HUES6 (cell line): ENCODE measurements around the gene TMEM267.
A peak's percentile ranks its signal among the peaks of the same experiment; 100 is the strongest.
"Not testable (repeated sequence)": the region's sequence is repeated elsewhere in the genome, so short reads cannot be mapped to it uniquely, and the experiment has no call there.

Experiments
- H3K27ac ChIP-seq: 2 replicates; pipeline ENCODE4 v1.7.0; 2013; ENCODE audit warnings: low read depth, mild to moderate bottlenecking, low read length, inconsistent platforms
- H3K27me3 ChIP-seq: 2 replicates; pipeline ENCODE4 v1.6.1; 2013; ENCODE audit warnings: low read length; ENCODE audit not compliant: control insufficient read depth, insufficient read depth
- H3K36me3 ChIP-seq: 2 replicates; pipeline ENCODE4 v1.6.1; 2013; ENCODE audit warnings: low read length; ENCODE audit not compliant: control insufficient read depth, insufficient read depth
- H3K4me1 ChIP-seq: 2 replicates; pipeline ENCODE4 v1.6.1; 2013; ENCODE audit warnings: low read length; ENCODE audit not compliant: control insufficient read depth, insufficient read depth
- H3K4me3 ChIP-seq: 2 replicates; pipeline ENCODE4 v1.5.1; 2013; ENCODE audit warnings: low read depth, low read length
- H3K9ac ChIP-seq: one replicate; pipeline ENCODE4 v1.6.1; 2013; ENCODE audit warnings: mild to moderate bottlenecking, low read length
- H3K9me3 ChIP-seq: 2 replicates; pipeline ENCODE4 v1.6.1; 2013; ENCODE audit warnings: low read depth, low read length; ENCODE audit not compliant: control insufficient read depth, insufficient read depth

TMEM267 gene

DNA sequence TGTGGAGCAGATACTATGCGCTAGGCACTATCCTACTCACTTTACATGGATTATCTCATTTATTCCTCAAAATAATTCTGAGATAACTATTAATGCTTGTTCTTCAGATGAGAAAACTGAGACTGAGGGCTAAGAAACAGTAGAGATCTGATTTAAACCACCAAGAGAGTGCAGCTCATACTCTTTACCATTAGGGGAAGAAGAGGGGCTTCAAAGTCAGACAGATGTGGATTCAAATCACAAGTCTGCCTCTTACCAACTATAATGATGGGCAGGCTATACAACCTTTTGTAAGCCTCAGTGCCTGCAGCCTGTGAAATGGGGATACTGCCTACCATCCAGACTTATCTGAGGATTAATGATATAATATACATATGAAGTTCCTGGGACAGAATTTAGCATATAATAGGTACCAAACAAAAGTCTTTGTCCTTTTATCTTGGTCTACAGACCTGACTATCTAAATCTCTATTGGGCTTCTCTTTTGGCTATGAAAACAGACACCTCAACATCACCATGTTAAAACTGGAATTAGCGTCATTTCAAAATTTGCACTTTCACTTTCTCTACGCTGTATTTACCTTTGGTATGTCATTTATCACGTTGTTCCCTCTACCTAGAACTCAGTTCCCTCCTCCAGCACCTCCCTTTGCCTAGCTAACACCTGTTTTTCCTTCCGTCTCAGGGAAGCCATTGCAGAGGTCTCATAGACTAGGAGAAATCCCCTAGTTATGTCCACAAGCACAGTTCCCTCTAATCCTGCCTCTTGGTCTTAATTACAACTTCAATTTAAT lies 13.8 kb upstream of the TMEM267 start:
- no peak overlapping the region for H3K27ac ChIP-seq
- no peaks in the 10 kb centered on the region for H3K9me3 ChIP-seq
- H3K4me1 ChIP-seq, result no peaks in the 10 kb centered on the region
- peaks cover 13% of the 10 kb centered on the region; the same call in 1 of the 2 replicates for H3K36me3 ChIP-seq
- no peak overlapping the region for H3K4me3 ChIP-seq
- no peak overlapping the region for H3K9ac ChIP-seq
- no peaks in the 10 kb centered on the region for H3K27me3 ChIP-seq

DNA sequence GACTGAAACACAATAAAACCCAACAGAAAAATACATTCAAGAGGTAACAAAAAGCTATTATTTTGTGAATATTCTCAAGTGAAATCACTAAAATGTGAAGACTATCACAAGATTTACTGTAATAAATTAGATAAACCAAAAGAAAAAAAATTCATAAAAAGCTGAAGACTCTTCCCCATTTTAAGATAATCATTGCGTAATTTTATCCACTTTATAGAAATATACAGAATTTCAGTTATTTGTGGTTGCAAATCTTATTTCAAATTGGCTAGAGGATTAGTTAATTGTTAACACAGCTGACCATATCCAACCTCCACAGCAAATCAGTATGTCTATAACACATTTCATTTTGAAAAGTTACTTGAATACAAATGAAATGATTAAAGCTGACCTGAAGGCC lies 7.7 kb upstream of the TMEM267 start:
- Histone ChIP-seq H3K9me3 (no peaks in the 10 kb centered on the region), H3K4me3 (no peak overlapping the region), H3K27me3 (no peaks in the 10 kb centered on the region), H3K36me3 (peaks cover 40% of the 10 kb centered on the region), H3K4me1 (no peaks in the 10 kb centered on the region), H3K27ac (no peak overlapping the region), H3K9ac (no peak overlapping the region)

DNA sequence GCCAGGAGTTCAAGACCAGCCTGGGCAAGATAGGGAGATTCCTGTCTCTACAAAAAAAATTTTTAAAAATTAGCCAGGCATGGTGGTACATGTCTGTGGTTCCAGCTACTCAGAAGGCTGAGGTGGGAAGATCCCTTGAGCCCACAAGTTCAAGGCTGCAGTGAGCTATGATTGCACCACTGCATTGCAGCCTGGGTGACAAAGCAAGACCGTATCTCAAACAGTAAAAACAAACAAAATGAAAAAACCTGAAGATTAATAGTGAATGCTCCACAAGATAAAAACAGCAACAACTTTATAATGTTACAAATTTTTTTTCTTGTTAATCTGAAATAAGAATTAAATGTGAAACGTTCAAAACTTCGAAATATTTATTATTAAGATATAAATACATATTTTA lies 2.7 kb upstream of the TMEM267 start:
- Histone ChIP-seq H3K4me1 (peaks cover 10% of the 10 kb centered on the region), H3K4me3 (no peak overlapping the region), H3K27ac (no peak overlapping the region), H3K9me3 (no peaks in the 10 kb centered on the region), H3K9ac (no peak overlapping the region), H3K36me3 (peaks cover 31% of the 10 kb centered on the region), H3K27me3 (no peaks in the 10 kb centered on the region)

DNA sequence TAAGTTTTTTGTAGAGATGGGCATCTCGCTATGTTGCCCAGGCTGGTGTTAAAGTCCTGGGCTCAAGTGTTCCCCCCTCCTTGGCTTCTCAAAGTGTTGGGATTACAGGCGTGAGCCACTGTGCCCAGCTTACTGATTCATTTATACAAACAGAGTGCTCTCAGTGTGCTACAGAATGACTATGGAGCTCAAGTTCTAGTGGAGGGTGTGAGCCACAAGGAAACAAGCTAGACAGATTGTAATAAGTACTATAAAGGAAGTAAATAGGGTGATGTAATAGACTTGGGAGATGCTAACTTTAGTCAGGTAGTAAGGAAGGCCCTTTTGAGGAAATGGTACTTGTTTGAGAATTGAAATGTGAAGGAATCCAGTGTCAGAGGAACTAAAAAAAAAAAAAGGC lies 1.7 kb upstream of the TMEM267 start:
- Histone ChIP-seq H3K9ac (no peak overlapping the region), H3K4me3 (no peak overlapping the region), H3K27ac (no peak overlapping the region), H3K27me3 (no peaks in the 10 kb centered on the region), H3K36me3 (peaks cover 27% of the 10 kb centered on the region), H3K9me3 (no peaks in the 10 kb centered on the region), H3K4me1 (peaks cover 10% of the 10 kb centered on the region)

DNA sequence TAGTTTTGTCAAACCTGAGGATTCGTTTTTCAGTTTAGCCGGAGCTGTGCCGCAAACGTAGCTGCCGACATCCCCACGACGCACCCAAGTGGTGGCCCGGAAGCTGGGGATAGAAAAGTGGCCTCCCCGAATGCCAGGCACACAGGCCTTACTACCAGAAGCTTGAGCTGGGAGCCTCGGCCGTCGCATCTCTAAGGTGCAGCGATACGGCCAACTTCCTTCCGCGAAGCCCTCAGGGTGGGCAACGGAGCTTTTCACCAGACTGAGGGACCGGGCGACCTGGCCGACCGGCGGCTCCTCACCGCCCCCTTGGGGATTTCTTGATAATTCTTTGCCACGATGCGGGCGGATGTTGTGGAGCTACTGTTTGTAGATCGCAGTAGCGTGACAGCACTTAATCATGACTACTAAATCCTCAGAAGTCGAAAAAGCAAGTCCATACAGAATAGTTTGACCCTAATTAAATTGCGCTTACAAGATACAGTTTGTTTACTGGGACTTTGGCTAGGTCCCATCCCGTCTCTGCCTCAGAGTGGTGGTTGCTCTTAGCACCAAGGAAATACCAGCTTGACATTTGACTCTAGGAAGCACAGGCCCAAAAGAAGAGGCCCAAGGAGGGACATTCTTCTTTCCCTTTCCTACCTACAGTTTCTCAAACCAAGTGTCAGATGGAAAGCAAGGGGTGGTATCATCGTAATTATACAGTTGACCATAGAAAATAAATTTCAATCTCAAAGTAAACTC lies 613 bp upstream of the TMEM267 start:
- Histone ChIP-seq H3K36me3 (peaks cover 17% of the 10 kb centered on the region), H3K27me3 (no peaks in the 10 kb centered on the region), H3K9me3 (no peaks in the 10 kb centered on the region), H3K4me3 (peak overlapping the region; percentile 95), H3K27ac (peak overlapping the region; percentile 89), H3K9ac (peak overlapping the region; percentile 97), H3K4me1 (peaks cover 10% of the 10 kb centered on the region)

DNA sequence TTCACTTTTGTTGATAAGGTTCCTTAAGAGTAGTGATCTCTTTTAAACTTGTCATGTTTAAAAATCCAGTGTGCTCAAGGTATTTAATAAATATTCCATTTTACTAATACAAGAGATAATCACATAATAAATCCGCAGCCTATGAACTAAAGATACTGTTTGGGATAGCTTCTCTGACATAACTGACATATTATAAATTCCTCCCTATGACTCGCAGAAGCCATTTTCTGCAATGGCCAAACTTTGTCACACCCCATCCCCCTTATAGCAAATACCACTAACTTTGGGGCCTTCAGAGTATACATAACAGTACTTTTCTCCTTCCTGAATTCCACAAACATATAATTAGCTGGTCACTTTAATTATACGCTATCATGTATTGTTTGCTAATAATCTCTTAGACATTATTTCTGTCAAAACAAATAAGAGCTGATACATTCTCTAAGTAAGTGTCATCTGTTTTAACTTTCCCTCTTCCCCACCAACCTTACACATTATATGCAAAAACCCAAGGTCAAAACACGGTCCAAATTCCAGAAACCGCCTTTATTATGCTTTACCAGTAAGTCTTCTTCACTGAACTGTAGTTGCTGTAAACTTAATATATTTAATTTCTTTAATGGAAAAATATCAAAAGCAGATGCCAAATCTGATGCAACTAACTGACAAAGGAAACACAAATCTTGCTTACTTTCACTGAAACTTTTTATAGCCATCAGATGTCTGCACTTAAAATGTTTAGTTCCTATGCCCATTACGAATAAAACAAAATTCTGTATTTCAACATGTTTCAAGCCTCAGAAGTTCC lies 971 bp downstream of the TMEM267 start:
- Histone ChIP-seq H3K4me1 (peaks cover 10% of the 10 kb centered on the region), H3K9me3 (no peaks in the 10 kb centered on the region), H3K27ac (peak overlapping the region; percentile 89), H3K36me3 (peaks cover 2% of the 10 kb centered on the region), H3K9ac (peak overlapping the region; percentile 97), H3K27me3 (no peaks in the 10 kb centered on the region), H3K4me3 (peak overlapping the region; percentile 95)

DNA sequence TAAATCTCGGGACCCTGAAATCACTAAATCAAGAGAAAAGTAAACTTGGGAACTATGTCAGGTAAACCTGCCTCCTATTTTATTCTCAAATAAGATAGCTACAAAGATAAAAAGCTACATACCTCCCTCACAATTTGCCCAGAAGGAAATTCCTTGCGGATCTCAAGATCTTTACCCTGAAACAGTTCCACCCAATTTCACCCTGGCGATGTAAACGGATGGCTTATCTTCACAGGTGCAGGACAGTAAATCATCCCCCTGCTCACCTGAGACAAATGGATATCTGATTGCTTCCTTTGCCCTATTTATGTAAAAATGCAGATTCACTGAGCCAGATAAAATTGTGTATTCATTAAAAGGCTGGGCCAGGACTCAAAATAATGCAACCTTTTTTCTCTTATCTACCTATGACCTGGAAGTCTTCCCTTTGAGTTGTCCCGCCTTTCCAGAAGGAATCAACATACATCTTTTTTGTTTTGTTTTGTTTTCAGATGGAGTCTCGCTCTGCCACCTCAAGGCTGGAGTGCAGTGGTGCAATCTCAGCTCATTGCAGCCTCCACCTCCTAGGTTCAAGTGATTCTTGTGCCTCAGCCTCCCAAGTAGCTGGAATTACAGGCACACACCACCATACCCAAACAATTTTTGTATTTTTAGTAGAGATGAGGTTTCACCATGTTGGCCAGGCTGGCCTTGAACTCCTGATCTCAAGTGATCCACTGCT lies 13.8 kb downstream of the TMEM267 start:
- no peaks in the 10 kb centered on the region; the same call in 1 of the 2 replicates for H3K36me3 ChIP-seq
- H3K4me1 ChIP-seq, result no peaks in the 10 kb centered on the region
- no peaks in the 10 kb centered on the region for H3K27me3 ChIP-seq
- H3K9me3 ChIP-seq, result peaks cover 12% of the 10 kb centered on the region; the same call in 1 of the 2 replicates
- H3K4me3 ChIP-seq, result no peak overlapping the region
- no peak overlapping the region for H3K27ac ChIP-seq
- no peak overlapping the region for H3K9ac ChIP-seq

DNA sequence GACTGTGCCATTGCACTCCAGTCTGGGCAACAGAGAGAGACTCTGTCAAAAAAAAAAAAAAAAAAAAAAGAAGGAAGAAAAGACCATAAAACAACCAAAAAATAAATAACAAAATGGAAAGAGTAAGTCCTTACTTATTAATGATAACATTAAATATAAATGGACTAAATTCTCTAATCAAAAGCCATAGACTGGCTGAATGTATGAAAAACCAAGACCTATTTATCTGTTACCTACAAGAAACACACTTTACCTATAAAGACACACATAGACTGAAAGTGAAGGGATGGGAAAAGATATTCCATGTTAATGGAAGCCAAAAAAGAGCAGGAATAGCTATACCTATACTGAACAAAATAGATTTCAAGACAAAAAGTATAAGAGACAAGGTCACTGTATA lies 16.6 kb downstream of the TMEM267 start:
- no peak overlapping the region for H3K9ac ChIP-seq
- peaks cover 12% of the 10 kb centered on the region; the same call in 1 of the 2 replicates for H3K9me3 ChIP-seq
- H3K36me3 ChIP-seq, result no peaks in the 10 kb centered on the region; the same call in 1 of the 2 replicates

DNA sequence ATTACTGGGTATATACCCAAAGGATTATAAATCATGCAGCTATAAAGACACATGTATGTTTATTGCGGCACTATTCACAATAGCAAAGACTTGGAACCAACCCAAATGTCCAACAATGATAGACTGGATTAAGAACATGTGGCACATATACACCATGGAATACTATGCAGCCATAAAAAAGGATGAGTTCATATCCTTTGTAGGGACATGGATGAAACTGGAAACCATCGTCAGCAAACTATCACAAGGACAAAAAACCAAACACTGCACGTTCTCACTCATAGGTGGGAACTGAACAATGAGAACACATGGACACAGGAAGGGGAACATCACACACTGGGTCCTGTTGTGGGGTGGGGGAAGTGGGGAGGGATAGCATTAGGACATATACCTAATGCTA lies 18.2 kb downstream of the TMEM267 start:
- H3K36me3 ChIP-seq, H3K27ac ChIP-seq, H3K9ac ChIP-seq, H3K4me3 ChIP-seq, H3K27me3 ChIP-seq, H3K4me1 ChIP-seq: not testable (repeated sequence)
- H3K9me3 ChIP-seq, result peaks cover 20% of the 10 kb centered on the region

More for the DNA sequence above, 16.6 kb downstream of the TMEM267 start:
- Histone ChIP-seq H3K4me1 (no peaks in the 10 kb centered on the region), H3K4me3 (no peak overlapping the region), H3K27ac (no peak overlapping the region), H3K27me3 (no peaks in the 10 kb centered on the region)

DNA sequence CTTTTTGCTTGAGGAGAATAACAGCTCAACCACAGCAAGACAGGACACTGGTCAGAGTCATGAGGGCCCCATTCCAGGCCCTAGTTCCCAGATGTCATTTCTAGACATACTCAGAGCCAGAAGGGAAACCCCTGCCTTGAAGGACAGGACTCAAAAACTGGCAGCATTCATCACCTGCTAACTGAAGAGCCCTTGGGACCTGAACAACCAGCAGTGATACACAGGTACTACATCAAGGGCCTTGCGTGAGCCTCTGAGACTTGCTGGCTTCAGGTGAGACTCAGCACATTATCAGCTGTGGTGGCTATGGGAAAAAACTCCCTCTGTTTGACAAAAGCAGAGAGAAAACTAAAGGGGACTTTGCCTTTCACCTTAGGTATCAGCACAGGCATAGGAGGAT lies 22.6 kb downstream of the TMEM267 start:
- Histone ChIP-seq H3K36me3 (peaks cover 8% of the 10 kb centered on the region), H3K9ac (no peak overlapping the region), H3K27ac (no peak overlapping the region), H3K9me3 (peaks cover 16% of the 10 kb centered on the region), H3K27me3 (no peaks in the 10 kb centered on the region), H3K4me3 (no peak overlapping the region), H3K4me1 (no peaks in the 10 kb centered on the region)
